H1 (cell line): ENCODE data around the gene GAS7. TPM values are rescaled to one million over a fixed set of nuclear protein-coding genes. Genes with fewer than 3 reads are reported as not detected.

Experiments
- CTCF ChIA-PET: fragments of 300-600 bp; sonication (Branson Sonifier 250); formaldehyde crosslinking; loops from one replicate; lab custom pipeline; 2021; ENCODE audit not compliant: partially characterized antibody; lab: Charles Lee
- POLR2A ChIA-PET: fragments of 300-600 bp; sonication (Branson Sonifier 250); formaldehyde crosslinking; loops from one replicate; lab custom pipeline; 2021; ENCODE audit warnings: inconsistent platforms; ENCODE audit not compliant: partially characterized antibody; lab: Charles Lee
- DNase-seq, 2 experiments: peaks; one replicate each; pipeline versions ENCODE4 v3.0.0 to v3.0.0-alpha.2; 2010 to 2022; ENCODE audit warnings: low spot score in 2 of 2, low read depth in 1 of 2, mixed read lengths in 1 of 2
- FAIRE-seq: peaks from 2 replicates; lab custom pipeline; 2011; peaks lifted over from hg19 to GRCh38; lab: Jason Lieb, UNC
- H2AFZ ChIP-seq: 2 replicates; pipeline ENCODE4 v1.8.1; 2012; ENCODE audit warnings: low read length, inconsistent platforms
- H2AK5ac ChIP-seq: 2 replicates; pipeline ENCODE4 v1.6.1; 2013; ENCODE audit warnings: low read depth, low read length
- H2BK120ac ChIP-seq: replicated peaks from 2 replicates; pipeline ENCODE3; 2013; ENCODE audit warnings: low read depth, low read length, inconsistent platforms
- H2BK12ac ChIP-seq: 2 replicates; pipeline ENCODE4 v1.6.1; 2013; ENCODE audit warnings: low read depth, low read length
- H2BK15ac ChIP-seq: 2 replicates; pipeline ENCODE4 v1.6.1; 2013; ENCODE audit warnings: low read length
- H2BK20ac ChIP-seq: 2 replicates; pipeline ENCODE4 v1.6.1; 2013; ENCODE audit warnings: low read length
- H2BK5ac ChIP-seq: 2 replicates; pipeline ENCODE4 v1.6.1; 2013; ENCODE audit warnings: low read depth, low read length
- H3K14ac ChIP-seq: 2 replicates; pipeline ENCODE4 v1.6.1; 2013; ENCODE audit warnings: inconsistent platforms; ENCODE audit not compliant: insufficient read length
- H3K18ac ChIP-seq: 2 replicates; pipeline ENCODE4 v1.6.1; 2013; ENCODE audit warnings: low read length; ENCODE audit errors: extremely low read depth
- H3K23ac ChIP-seq: 2 replicates; pipeline ENCODE4 v1.6.1; 2013; ENCODE audit warnings: inconsistent platforms; ENCODE audit not compliant: insufficient read length
- H3K23me2 ChIP-seq: 2 replicates; pipeline ENCODE4 v1.6.1; 2013; ENCODE audit warnings: low read depth, low read length
- H3K27ac ChIP-seq: 2 replicates; pipeline ENCODE4 v1.6.1; 2011; ENCODE audit warnings: low read depth, low read length, inconsistent platforms
- H3K27me3 ChIP-seq, 4 experiments: replicated peaks in 1 of 4; 1 replicate in 1 of 4; 2 replicates in 3 of 4; pipeline versions ENCODE4 v1.6.1 to v1.8.1; 2011 to 2013; ENCODE audit warnings: low read length in 3 of 4, mild to moderate bottlenecking in 3 of 4, inconsistent platforms in 2 of 4, mixed read lengths in 2 of 4, moderate library complexity in 1 of 4; ENCODE audit not compliant: control insufficient read depth in 3 of 4, insufficient read depth in 3 of 4; ENCODE audit errors: extremely low read depth in 1 of 4
- H3K36me3 ChIP-seq, 4 experiments: 2 replicates each; pipeline versions ENCODE4 v1.6.1 to v1.8.1; 2011 to 2013; ENCODE audit warnings: mild to moderate bottlenecking in 4 of 4, low read length in 3 of 4, moderate library complexity in 2 of 4, control low read depth in 1 of 4, inconsistent platforms in 1 of 4; ENCODE audit not compliant: insufficient read depth in 4 of 4, control insufficient read depth in 2 of 4
- H3K4ac ChIP-seq: replicated peaks from 2 replicates; pipeline ENCODE3; 2013; ENCODE audit warnings: low read length, low read depth, mixed read lengths, inconsistent platforms; ENCODE audit not compliant: insufficient read length
- H3K4me1 ChIP-seq, 4 experiments: replicated peaks in 1 of 4; 1 replicate in 1 of 4; 2 replicates in 3 of 4; pipeline versions ENCODE4 v1.6.1 to v1.8.1; 2011 to 2013; ENCODE audit warnings: low read length in 3 of 4, inconsistent platforms in 2 of 4, mixed read lengths in 1 of 4; ENCODE audit not compliant: insufficient read depth in 4 of 4, control insufficient read depth in 3 of 4
- H3K4me2 ChIP-seq, 2 experiments: 2 replicates each; pipeline versions ENCODE4 v1.6.1 to v1.8.1; 2011 to 2013; ENCODE audit warnings: low read depth in 2 of 2, low read length in 2 of 2, control low read depth in 1 of 2, inconsistent platforms in 1 of 2, mild to moderate bottlenecking in 1 of 2; ENCODE audit not compliant: insufficient read depth in 1 of 2
- H3K4me3 ChIP-seq, 4 experiments: fragments of 200-600, 300-600 bp in 1 of 4; sonication (generic), shearing (Covaris generic), sonication (Bioruptor Twin) in 1 of 4; 2 replicates each; pipeline versions ENCODE4 v1.5.1 to v1.8.1; 2011 to 2016; ENCODE audit warnings: low read length in 4 of 4, low read depth in 3 of 4, control low read depth in 2 of 4, inconsistent platforms in 2 of 4, mild to moderate bottlenecking in 2 of 4, mixed read lengths in 1 of 4, moderate library complexity in 1 of 4; ENCODE audit not compliant: insufficient read depth in 2 of 4; ENCODE audit errors: extremely low read depth in 1 of 4
- H3K56ac ChIP-seq: replicated peaks from 2 replicates; pipeline ENCODE3; 2013; ENCODE audit warnings: low read depth, mild to moderate bottlenecking, mixed read lengths, low read length, inconsistent platforms; ENCODE audit not compliant: insufficient read length
- H3K79me1 ChIP-seq: 2 replicates; pipeline ENCODE4 v1.6.1; 2013; ENCODE audit warnings: low read depth, low read length, control low read depth
- H3K79me2 ChIP-seq, 2 experiments: 2 replicates each; pipeline versions ENCODE4 v1.6.1 to v1.8.1; 2012 to 2013; ENCODE audit warnings: low read length in 2 of 2, mild to moderate bottlenecking in 2 of 2, inconsistent platforms in 1 of 2; ENCODE audit not compliant: insufficient read depth in 2 of 2, control insufficient read depth in 1 of 2
- H3K9ac ChIP-seq, 4 experiments: replicated peaks in 1 of 4; 1 replicate in 1 of 4; 2 replicates in 3 of 4; pipeline versions ENCODE4 v1.6.1 to v1.8.1; 2011 to 2013; ENCODE audit warnings: low read depth in 3 of 4, low read length in 3 of 4, control low read depth in 2 of 4, mild to moderate bottlenecking in 2 of 4, moderate library complexity in 2 of 4, inconsistent platforms in 1 of 4; ENCODE audit errors: extremely low read depth in 1 of 4
- H3K9me3 ChIP-seq, 2 experiments: 2 replicates each; pipeline versions ENCODE4 v1.6.1 to v1.8.1; 2012 to 2013; ENCODE audit warnings: mild to moderate bottlenecking in 2 of 2, moderate library complexity in 2 of 2, control low read depth in 1 of 2, inconsistent platforms in 1 of 2, low read depth in 1 of 2, low read length in 1 of 2, mixed read lengths in 1 of 2; ENCODE audit not compliant: insufficient read depth in 2 of 2
- H4K20me1 ChIP-seq, 2 experiments: replicated peaks in 1 of 2; 2 replicates each; pipeline versions ENCODE3 to v1.8.1; 2011 to 2013; ENCODE audit warnings: inconsistent platforms in 2 of 2, low read length in 2 of 2, mild to moderate bottlenecking in 1 of 2; ENCODE audit not compliant: insufficient read depth in 2 of 2, control insufficient read depth in 1 of 2
- H4K5ac ChIP-seq: 2 replicates; pipeline ENCODE4 v1.6.1; 2013; ENCODE audit warnings: low read length, low read depth, mixed read lengths, inconsistent platforms; ENCODE audit not compliant: insufficient read length
- H4K8ac ChIP-seq: 2 replicates; pipeline ENCODE4 v1.8.0; 2013; ENCODE audit warnings: mild to moderate bottlenecking, moderate library complexity, low read length, inconsistent platforms; ENCODE audit not compliant: insufficient read depth; ENCODE audit errors: extremely low read depth
- H4K91ac ChIP-seq: replicated peaks from 2 replicates; pipeline ENCODE3; 2013; ENCODE audit warnings: low read length, mixed read lengths, inconsistent platforms; ENCODE audit not compliant: insufficient read length
- ASH2L ChIP-seq: fragments of 200-600, 300-600 bp; sonication (generic); IDR thresholded peaks from one replicate; pipeline ENCODE4 v1.7.1; 2017; ENCODE audit warnings: low read length
- CEBPB ChIP-seq: IDR thresholded peaks from 2 replicates; pipeline ENCODE4 v1.6.1; 2012; ENCODE audit warnings: low read depth, low read length
- EZH2 ChIP-seq: fragments of 200-600 bp; sonication (generic); IDR thresholded peaks from 2 replicates; pipeline ENCODE4 v1.7.1; 2012; ENCODE audit warnings: low read depth, mild to moderate bottlenecking, moderate library complexity, low read length, inconsistent platforms; ENCODE audit not compliant: severe bottlenecking
- RNF2 ChIP-seq: fragments of 200-900, 300-1000 bp; sonication (generic); IDR thresholded peaks from 2 replicates; pipeline ENCODE4 v1.7.1; 2016; ENCODE audit warnings: borderline replicate concordance, low read depth, mild to moderate bottlenecking, antibody characterized with exemption, low read length; ENCODE audit not compliant: poor library complexity, severe bottlenecking; ENCODE audit errors: missing control alignments
- SIN3A ChIP-seq, 2 experiments: IDR thresholded peaks in 1 of 2; conservative IDR thresholded peaks in 1 of 2; 2 replicates each; pipeline ENCODE4 v1.6.1; 2011 to 2012; ENCODE audit warnings: low read length in 2 of 2, improper control_type of control experiment in 1 of 2, low read depth in 1 of 2, mild to moderate bottlenecking in 1 of 2
- SIX5 ChIP-seq: IDR thresholded peaks from 2 replicates; pipeline ENCODE4 v1.6.1; 2011; ENCODE audit warnings: mild to moderate bottlenecking, low read depth, low read length
- TBP ChIP-seq: IDR thresholded peaks from 2 replicates; pipeline ENCODE4 v1.6.1; 2011; ENCODE audit warnings: low read depth, low read length, improper control_type of control experiment
- WGBS, 2 experiments: shearing (Covaris generic) in 1 of 2; methylation state at CpG; one replicate each; pipeline versions ENCODE4 v1.1.6 to v1.1.7; 2013 to 2015; ENCODE audit warnings: low lambda C conversion rate in 2 of 2, mixed read lengths in 2 of 2, inconsistent platforms in 1 of 2, low coverage in 1 of 2, missing lambda C conversion rate in 1 of 2; ENCODE audit not compliant: insufficient replicate concordance in 2 of 2, insufficient coverage in 1 of 2, insufficient read length in 1 of 2; ENCODE audit errors: extremely low coverage in 1 of 2, missing lambda C conversion rate in 1 of 2; 5-methylcytosine and 5-hydroxymethylcytosine counted together
- polyA plus RNA-seq, 7 experiments: library from polyadenylated mRNA; depleted of rRNA in 3 of 7; stranded (reverse) in 5 of 7; unstranded in 2 of 7; fragments of >200 nt in 5 of 7; fragments of 200-250 nt in 2 of 7; gene quantifications; 1 replicate in 5 of 7; 2 replicates in 1 of 7; 4 replicates in 1 of 7; pipeline versions ENCODE4 v1.2.1 to v1.2.3, GENCODE V29; 2011 to 2013; ENCODE audit warnings: missing spikeins in 2 of 7, mixed read lengths in 2 of 7
- total RNA-seq: library from RNA; stranded (reverse); fragmentation: NEBNext Ultra II Directional; extraction: Animal tissue kit (Norgen Biotek cat#: 25700); gene quantifications from 2 replicates; pipeline ENCODE4 v1.2.1, GENCODE V29; 2021

The GAS7 gene
- total and polyA plus RNA-seq, 2 of the 8 experiments (the other 6 are each of a cell fraction or from before 2014, with no cell fraction given), result 5.0 to 14.5 TPM

DNA sequence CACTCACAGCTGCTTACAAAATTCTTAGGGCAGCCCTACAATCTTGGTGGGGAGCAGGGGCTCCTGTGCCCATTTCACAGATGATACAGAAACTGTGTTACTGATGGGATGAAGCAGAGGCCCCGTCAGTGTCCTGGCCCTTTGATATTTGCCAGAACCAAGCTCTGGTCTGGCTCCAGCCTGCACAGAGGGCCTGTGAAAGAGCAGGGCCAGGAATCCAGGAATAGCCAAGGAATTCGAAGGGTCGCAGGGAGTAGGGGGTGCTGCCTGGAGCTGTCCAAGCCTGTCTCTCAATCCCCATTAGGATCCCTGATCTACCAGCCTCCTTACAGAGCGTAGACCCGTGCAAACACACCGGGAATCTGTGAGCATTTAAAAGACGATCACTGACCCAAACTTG is 207.1 kb downstream of the GAS7 start:
- Histone ChIP-seq H4K20me1 (no peaks in the 10 kb centered on the region), H3K4me3 (no peak overlapping the region), H4K91ac (no peak overlapping the region), H2BK15ac (no peak overlapping the region), H3K18ac (no peak overlapping the region), H3K4me2 (no peak overlapping the region), H3K4ac (no peak overlapping the region), H3K23ac (no peak overlapping the region), H2BK120ac (no peak overlapping the region), H2BK12ac (no peak overlapping the region), H3K79me2 (no peaks in the 10 kb centered on the region), H4K5ac (no peak overlapping the region), H3K9ac (no peak overlapping the region), H3K36me3 (no peaks in the 10 kb centered on the region), H3K14ac (no peak overlapping the region), H3K56ac (no peak overlapping the region), H3K27ac (no peak overlapping the region), H3K27me3 (no peaks in the 10 kb centered on the region), H3K23me2 (no peaks in the 10 kb centered on the region), H2BK20ac (no peak overlapping the region), H3K9me3 (peaks cover 0 to 4% of the 10 kb centered on the region in 2 experiments; a peak in 1 of 4 replicates), H4K8ac (no peak overlapping the region; the same call in 1 of the 2 replicates), H2AFZ (no peak overlapping the region), H2AK5ac (no peak overlapping the region), H2BK5ac (no peak overlapping the region), H3K79me1 (no peaks in the 10 kb centered on the region; the same call in 1 of the 2 replicates), H3K4me1 (no peaks in the 10 kb centered on the region)
- FAIRE-seq, result no peak
- no peak for DNase-seq
- 93% methylated on average over 7 of the region's 7 CpGs; no CpG with 5 or more reads in 1 of the 2 experiments for WGBS, 2 experiments
- no peak for TF ChIP-seq CEBPB
- no peak for TF ChIP-seq TBP
- no peak for TF ChIP-seq RNF2
- TF ChIP-seq ASH2L, result no peak
- no peak for TF ChIP-seq SIX5
- no peak for TF ChIP-seq SIN3A (conservative IDR thresholded peaks at IDR 0.05 in 1 of 2, IDR thresholded peaks at IDR 0.05 in 1 of 2; ENCODE audit: low read depth in 1 of 2, low read length in 2 of 2)
- TF ChIP-seq EZH2, result no peak
- ChIA-PET POLR2A (no interaction called here), CTCF (interaction anchor here (0.6 to 1.8 kb wide), 4 partner anchors 9 to 640 kb away, joined by 3 to 8 read pairs (median 4); no protein-coding TSS in a partner anchor)
